SK-N-SH treated with all-trans-retinoic acid at 6 μM for 48 hours (cell line): ENCODE data around the gene PIGC.

Experiments
- ATAC-seq: fragments of 200-7000 bp; cut with Tn5 transposase; 3 replicates; pipeline ENCODE4 v1.9.1; 2020; ENCODE audit warnings: mild to moderate bottlenecking, moderate library complexity
- ARNTL ChIP-seq: fragments of 450-650 bp; formaldehyde crosslinking; IDR thresholded peaks from 2 replicates; pipeline ENCODE4 v1.5.0; 2020; ENCODE audit warnings: low read depth, mild to moderate bottlenecking, moderate library complexity, borderline replicate concordance
- CREB5 ChIP-seq: fragments of 250-450 bp; sonication (Bioruptor Pico); IDR thresholded peaks from 2 replicates; pipeline ENCODE4 v1.5.1; 2020; ENCODE audit warnings: low read depth, mild to moderate bottlenecking, moderate library complexity
- CSDC2 ChIP-seq: fragments of 250-450 bp; sonication (Bioruptor Pico); IDR thresholded peaks from 2 replicates; pipeline ENCODE4 v1.5.0; 2020; ENCODE audit warnings: mild to moderate bottlenecking, moderate library complexity
- ESRRG ChIP-seq: fragments of 250-450 bp; sonication (Bioruptor Pico); IDR thresholded peaks from 2 replicates; pipeline ENCODE4 v1.6.1; 2021; ENCODE audit warnings: mild to moderate bottlenecking
- GLIS3 ChIP-seq: fragments of 250-450 bp; sonication (Bioruptor Pico); IDR thresholded peaks from 2 replicates; pipeline ENCODE4 v1.5.0; 2020; ENCODE audit warnings: mild to moderate bottlenecking, moderate library complexity
- ISL1 ChIP-seq: fragments of 250-450 bp; sonication (Bioruptor Pico); IDR thresholded peaks from 2 replicates; pipeline ENCODE4 v2.1.2; 2022; ENCODE audit warnings: mild to moderate bottlenecking, moderate library complexity
- OSR1 ChIP-seq: fragments of 250-450 bp; sonication (Bioruptor Pico); IDR thresholded peaks from 2 replicates; pipeline ENCODE4 v1.8.0; 2022; ENCODE audit warnings: moderate library complexity, mild to moderate bottlenecking, inconsistent platforms
- PATZ1 ChIP-seq: fragments of 250-450 bp; sonication (Bioruptor Pico); IDR thresholded peaks from 2 replicates; pipeline ENCODE4 v1.8.0; 2020; ENCODE audit warnings: mild to moderate bottlenecking, moderate library complexity, borderline replicate concordance
- POU6F1 ChIP-seq: fragments of 250-450 bp; sonication (Bioruptor Pico); IDR thresholded peaks from 2 replicates; pipeline ENCODE4 v1.8.0; 2021; ENCODE audit warnings: low read depth, mild to moderate bottlenecking, moderate library complexity, borderline replicate concordance
- SNAI2 ChIP-seq: fragments of 250-450 bp; sonication (Bioruptor Pico); IDR thresholded peaks from 2 replicates; pipeline ENCODE4 v1.5.0; 2020; ENCODE audit warnings: mild to moderate bottlenecking, moderate library complexity
- TCF4 ChIP-seq: fragments of 250-450 bp; sonication (Bioruptor Pico); IDR thresholded peaks from 2 replicates; pipeline ENCODE4 v1.8.0; 2021; ENCODE audit warnings: mild to moderate bottlenecking, moderate library complexity, borderline replicate concordance
- TOX ChIP-seq: fragments of 250-450 bp; sonication (Bioruptor Pico); IDR thresholded peaks from 2 replicates; pipeline ENCODE4 v1.8.0; 2021; ENCODE audit warnings: mild to moderate bottlenecking, moderate library complexity, borderline replicate concordance
- TSHZ2 ChIP-seq: fragments of 250-450 bp; sonication (Bioruptor Pico); IDR thresholded peaks from 2 replicates; pipeline ENCODE4 v1.5.0; 2020; ENCODE audit warnings: mild to moderate bottlenecking, moderate library complexity
- ZFP3 ChIP-seq: fragments of 250-450 bp; sonication (Bioruptor Pico); IDR thresholded peaks from 2 replicates; pipeline ENCODE4 v1.5.0; 2020; ENCODE audit warnings: mild to moderate bottlenecking, moderate library complexity
- ZNF8 ChIP-seq: fragments of 450-650 bp; formaldehyde crosslinking; IDR thresholded peaks from 2 replicates; pipeline ENCODE4 v1.5.0; 2020; ENCODE audit warnings: mild to moderate bottlenecking, moderate library complexity

The PIGC gene

GRCh38 chr1:172431204-172431603, 12.7 kb downstream of the PIGC start (continued):
- TF ChIP-seq CREB5 (CRISPR knock-in tag), result no peak
- TF ChIP-seq PATZ1 (CRISPR knock-in tag), result no peak
- TF ChIP-seq ISL1, result no peak
- no peak for TF ChIP-seq OSR1

- no peak for ATAC-seq
- TF ChIP-seq OSR1, result no peak
- TF ChIP-seq ISL1, result no peak
- TF ChIP-seq, all 23 proteins: peak for 0
Observed at GRCh38 chr1:172430128-172430454, 13.8 kb downstream of the PIGC start.

- TF ChIP-seq ZNF8 (CRISPR knock-in tag) (no peak), TSHZ2 (CRISPR knock-in tag) (no peak), CSDC2 (CRISPR knock-in tag) (no peak), TOX (CRISPR knock-in tag) (no peak), SNAI2 (CRISPR knock-in tag) (no peak), ARNTL (CRISPR knock-in tag) (no peak), ESRRG (no peak), GLIS3 (CRISPR knock-in tag) (no peak)
- peak; percentile 95 for ATAC-seq
Observed at GRCh38 chr1:172429331-172430127, 14.3 kb downstream of the PIGC start.

GRCh38 chr1:172427191-172427590, 16.7 kb downstream of the PIGC start:
- no peak for TF ChIP-seq TSHZ2 (CRISPR knock-in tag)
- no peak for TF ChIP-seq POU6F1
- TF ChIP-seq OSR1, result no peak
- no peak for TF ChIP-seq ZFP3 (CRISPR knock-in tag)
- TF ChIP-seq GLIS3 (CRISPR knock-in tag), result no peak
- TF ChIP-seq TCF4 (CRISPR knock-in tag), result no peak
- no peak for TF ChIP-seq SNAI2 (CRISPR knock-in tag)
- TF ChIP-seq ZNF8 (CRISPR knock-in tag), result no peak
- TF ChIP-seq, all 23 proteins: peak for 0
- ATAC-seq, result no peak
